HG03439 (cell line): Measurements from ENCODE around the gene BBS7.

Experiments
- ATAC-seq: cut with Tn5 transposase; IDR thresholded peaks from one replicate; pipeline ENCODE4 v1.9.1; 2021; ENCODE audit warnings: mild to moderate bottlenecking, moderate library complexity; ENCODE audit not compliant: unreplicated experiment

Gene BBS7

DNA sequence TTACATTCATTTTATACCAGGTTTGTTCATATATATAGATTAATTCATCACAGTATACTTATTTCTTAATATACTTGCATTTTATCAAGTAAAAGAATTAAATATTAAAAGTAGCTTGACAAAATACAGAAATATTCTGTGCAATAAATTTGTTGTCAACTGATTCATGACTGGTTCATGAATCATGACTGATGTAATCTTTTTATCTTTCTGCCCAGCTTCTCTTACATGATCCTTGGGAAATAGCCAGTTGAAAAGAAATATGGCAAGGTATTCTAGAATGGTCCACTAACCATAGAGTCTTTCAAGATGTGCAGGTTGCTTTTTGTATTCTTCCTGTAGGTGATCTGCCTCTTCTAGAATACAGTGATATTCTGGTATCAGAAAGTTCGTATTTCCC, 42.4 kb downstream of the BBS7 start:
- no peak for ATAC-seq

DNA sequence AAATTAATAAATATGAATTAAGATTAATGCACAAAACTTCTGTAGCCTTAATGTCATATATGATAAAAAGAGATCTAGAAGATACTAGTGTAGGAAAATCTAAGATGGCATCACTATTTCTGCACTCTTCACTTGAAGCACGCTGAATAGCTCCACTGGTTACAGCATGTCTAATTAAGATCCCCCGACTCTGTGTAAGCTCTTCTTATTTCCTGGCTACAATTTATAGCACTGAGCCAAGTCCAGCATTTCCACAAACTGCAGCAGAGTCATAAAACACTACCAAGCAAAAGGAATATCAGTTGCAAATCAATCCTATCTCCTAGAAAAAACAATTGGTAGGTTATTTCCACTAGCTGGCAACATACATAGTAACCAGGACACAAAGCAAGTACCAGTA, 45.3 kb downstream of the BBS7 start:
- no peak for ATAC-seq

DNA sequence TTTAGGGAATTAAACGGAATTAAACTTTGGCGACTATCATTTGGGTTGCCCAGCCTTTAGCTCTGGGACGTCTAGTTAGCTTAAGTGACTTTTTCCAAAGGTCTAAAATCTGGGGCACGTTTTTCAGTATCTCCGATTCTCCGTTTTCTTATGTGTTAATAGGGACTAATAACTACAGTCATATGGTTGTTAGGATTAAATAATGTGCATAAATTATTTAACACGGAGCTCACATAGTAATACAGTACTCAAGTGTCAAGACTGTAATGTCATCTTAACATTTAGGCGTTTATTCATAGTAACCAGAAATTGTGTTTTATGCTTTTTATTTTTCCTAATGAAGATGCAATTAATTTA, 46.1 kb downstream of the BBS7 start:
- no peak for ATAC-seq

DNA sequence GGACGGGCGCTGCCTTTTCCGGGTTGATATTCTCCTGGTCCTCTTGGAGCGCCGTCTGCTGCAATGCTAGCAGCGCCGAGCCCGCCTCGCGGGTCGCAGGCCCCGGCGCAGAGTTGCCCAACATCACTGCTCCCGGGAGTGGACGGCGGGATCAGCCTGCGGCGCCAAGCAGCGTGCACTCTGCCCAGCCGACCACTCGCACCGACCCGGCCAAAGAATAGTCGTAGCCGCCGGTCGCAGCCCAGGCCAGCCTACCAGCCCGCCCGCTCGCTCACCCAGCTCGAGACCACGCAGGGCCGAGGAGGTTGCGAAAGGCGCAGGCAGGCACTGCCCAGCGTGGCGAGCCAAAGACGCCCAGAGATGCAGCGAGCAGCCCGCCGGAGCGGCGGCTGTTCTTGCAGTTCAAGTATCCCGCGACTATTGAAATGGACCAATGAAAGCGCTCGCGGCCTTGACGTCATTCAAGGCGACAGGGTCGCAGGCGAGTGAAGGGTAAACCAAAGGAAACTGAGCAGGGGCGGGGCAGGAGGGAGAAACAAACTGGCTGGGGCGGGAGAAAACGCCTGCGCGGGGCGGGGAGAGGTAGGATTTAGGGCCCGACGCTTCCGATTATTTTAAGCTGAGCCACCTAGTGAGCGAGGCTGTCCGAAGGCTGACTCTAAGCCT, 46.6 kb downstream of the BBS7 start, which contains the start of gene CCNA2:
TSS of gene CCNA2 (minus strand) at position 379 of the 666 bp plus-strand sequence. CDS start at position 124, 255 bp downstream.
- peak; percentile 95 for ATAC-seq

DNA sequence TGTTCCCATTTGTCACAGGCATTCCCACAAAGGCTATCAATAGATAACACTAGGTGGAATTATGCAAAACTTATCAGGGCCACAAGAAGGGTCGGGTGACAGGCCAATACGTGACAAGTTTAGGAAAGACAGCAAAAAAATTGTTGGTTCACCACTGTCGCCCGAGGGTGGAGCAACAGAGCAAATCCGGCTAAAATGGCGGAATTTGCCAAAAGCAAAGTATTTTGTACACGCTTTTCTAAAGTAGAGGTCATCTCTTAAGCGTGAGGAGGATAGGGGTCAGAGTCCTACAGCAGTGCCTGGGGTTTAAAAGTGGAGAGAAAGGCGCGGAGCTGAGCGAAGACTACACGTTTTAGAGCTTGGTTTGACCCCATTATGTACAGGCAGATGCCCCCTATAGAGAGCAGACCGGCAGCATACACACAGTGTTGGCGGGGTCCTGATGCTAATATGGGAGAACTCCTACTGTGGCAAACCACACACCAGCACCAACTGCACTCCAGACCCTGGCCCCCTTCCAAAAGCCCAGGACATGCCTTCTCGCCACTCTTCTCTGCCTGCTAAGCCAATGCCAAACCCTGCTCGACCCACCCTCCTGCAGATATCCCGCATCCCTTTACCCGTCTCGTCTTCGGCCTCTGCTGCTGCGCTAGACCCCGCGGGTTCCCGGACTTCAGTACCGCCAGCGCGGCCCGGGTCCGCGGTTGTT, 47.3 kb downstream of the BBS7 start:
- ATAC-seq, result peak; percentile 39

DNA sequence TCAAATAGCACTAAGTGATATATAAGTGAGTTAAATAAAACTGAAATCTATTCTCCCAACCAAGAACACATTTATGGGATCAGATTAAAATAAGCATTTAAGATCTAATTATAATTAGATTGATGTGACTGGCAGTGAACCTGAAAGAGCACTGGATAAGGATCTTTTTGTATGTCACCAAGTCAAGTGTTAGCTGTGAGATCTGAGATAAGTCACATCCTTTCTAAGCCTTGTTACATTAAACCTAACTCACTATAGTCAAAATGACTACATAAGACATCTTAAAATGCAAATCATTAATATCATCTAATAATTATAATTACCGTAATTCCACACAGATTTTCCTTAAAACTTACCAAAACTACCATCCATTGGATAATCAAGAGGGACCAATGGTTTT, 48.2 kb downstream of the BBS7 start:
- ATAC-seq, result no peak

DNA sequence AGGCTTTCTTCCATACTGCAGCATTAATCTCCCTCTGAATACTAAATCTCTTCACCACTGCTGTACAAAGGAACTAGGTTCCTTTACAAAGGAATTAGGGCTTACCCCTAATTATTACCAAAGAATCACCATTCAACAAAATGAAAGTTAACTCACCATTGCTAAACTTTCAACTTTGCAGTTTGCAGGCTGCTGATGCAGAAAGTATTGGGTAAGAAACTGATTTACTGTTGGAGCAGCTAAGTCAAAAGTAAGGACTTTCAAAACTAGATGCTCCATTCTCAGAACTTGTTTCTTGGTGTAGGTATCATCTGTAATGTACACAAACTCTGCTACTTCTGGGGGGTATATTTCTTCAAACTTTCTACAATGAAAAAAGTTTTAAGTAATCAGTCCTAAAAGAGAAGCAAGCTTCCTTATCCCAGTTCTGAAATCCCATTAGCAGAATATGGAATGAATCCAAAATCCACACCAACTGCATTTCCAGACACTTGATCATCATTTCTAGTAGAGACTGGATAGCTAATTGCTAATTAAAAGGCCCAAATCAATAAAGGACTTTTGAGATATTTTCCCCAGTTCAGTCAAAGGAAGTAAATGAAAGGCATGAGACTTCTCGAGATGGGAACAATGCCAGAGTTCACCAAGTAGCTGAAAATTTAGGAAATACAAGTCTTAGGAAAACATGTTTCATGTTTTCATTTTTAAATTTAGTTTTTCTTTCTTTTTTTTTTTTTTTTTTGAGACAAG, 50.9 kb downstream of the BBS7 start:
- no peak for ATAC-seq

DNA sequence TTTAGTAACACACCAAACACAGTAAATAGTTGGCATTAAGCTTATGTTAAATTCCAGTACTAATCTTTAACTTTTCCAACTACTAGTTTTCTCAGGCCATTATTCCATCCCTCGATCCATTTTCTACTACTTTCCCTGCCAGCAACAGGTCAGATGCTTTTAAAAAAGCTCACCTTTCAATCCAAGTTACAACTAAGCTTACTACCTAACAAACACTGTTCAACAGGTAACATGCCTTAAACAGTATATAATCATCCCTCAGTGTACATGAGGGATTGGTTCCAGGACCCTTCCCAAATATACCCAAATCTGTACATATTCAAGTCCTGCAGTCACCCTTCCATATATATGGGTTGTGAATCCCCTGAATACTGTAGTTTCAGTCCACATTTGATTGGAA, 52.1 kb downstream of the BBS7 start:
- no peak for ATAC-seq

DNA sequence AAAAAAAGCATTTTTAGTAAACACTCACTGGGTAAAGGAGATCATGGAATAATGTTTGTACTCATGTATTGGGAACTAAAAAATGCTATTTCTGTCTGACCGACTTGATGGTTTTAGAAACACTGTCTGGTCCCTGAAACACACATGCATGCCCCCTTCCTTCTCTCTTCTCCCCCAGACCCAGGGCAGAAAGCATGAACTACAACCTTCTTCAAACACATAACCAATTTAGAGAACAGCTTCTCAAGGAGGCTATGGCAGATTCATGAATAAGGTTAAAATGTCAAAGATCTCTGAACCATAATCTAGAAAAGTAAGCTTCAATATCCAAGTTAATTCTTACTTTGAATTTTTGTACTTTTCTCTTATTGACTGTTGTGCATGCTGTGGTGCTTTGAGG, 52.6 kb downstream of the BBS7 start:
- ATAC-seq, result no peak

DNA sequence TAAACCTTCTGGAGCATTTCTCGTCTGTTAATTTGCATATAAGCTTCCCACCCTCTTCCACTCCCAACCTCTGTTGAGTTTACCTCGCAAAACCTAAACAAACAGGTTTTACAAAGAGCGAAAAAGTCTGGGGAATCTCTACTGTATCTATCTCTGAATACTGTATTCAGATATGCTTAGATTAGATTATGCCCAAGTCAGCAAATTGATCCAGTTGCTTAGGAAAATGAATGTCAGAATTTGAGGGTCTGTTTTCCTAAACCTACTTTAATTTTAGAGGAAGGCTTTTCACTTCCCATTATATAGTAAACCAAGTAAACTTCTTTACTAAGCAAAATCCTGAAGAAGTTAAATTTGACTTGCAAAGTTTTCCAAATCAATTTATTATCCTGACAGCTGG, 53.3 kb downstream of the BBS7 start:
- ATAC-seq, result no peak

DNA sequence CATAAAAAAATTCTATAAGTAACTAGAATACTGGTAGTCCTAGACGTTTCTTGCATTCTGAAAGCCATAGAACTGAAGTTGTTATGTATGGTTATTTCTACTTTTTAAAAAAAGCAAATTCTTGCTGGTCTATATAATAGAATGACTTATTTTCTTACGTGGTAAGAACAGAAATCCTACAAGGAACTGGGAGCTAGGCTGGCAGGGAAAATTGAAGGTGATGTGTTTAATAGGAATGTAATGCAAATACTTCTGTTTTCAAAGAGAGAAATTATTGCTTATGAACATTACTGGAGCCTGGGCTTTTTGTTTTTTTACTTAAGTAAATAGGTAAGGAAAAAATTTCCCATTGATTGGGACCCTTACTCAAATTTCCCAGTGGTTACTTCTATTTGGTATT, 55.5 kb downstream of the BBS7 start:
- ATAC-seq, result no peak

DNA sequence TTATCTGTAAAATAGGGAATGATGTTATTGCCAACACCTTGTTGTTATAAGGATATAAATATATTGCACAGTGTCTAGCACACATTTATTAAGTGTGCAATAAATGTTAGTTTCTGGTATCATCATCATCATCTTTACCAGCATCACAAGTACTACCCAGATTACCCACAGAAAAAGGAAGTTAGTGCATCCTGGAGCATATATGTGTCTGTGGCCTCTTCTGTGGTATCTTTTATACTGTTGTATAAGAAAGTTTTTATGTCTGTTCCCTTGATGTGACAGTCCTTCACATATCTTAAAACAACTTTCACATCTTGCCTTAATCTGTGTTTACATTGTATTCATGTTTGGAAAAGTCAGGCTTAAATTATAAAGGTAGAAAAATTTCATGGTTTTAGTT, 59.2 kb downstream of the BBS7 start:
- no peak for ATAC-seq

DNA sequence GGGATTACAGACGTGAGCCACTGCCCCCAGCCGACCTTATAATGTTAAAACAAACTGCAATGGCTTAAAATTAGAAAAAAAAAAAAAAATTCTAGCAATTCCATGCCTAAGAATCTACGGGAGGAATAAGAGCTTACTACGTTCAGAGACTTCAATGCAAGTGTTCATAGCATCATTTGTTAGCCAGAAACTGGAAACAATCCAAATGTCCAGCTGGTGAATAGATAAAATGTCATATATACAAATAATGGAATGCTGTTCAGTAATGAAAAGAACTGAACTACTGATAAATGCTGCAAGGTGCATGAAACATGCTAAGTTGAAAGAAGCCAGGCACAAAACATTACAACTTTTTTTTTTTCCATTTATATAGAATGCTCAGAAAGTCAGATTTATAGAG, 63.9 kb downstream of the BBS7 start:
- no peak for ATAC-seq

DNA sequence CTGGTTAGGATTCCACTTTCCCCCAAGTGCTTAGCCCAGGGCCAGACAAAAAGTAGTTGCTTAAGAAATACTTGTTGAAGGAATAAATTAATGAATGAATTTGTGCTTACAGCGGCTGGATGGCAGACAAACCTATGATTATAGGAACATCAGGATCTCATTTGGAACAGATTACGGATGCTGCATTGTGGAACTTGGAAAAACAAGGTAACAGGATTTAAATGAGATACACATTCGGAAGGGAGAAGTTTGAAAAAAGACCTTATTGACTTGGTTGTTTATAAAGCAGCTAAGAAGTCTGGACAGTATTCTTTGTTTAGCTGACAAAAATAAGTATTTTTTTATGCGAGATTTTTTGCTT, 68.6 kb downstream of the BBS7 start:
- ATAC-seq, result no peak

DNA sequence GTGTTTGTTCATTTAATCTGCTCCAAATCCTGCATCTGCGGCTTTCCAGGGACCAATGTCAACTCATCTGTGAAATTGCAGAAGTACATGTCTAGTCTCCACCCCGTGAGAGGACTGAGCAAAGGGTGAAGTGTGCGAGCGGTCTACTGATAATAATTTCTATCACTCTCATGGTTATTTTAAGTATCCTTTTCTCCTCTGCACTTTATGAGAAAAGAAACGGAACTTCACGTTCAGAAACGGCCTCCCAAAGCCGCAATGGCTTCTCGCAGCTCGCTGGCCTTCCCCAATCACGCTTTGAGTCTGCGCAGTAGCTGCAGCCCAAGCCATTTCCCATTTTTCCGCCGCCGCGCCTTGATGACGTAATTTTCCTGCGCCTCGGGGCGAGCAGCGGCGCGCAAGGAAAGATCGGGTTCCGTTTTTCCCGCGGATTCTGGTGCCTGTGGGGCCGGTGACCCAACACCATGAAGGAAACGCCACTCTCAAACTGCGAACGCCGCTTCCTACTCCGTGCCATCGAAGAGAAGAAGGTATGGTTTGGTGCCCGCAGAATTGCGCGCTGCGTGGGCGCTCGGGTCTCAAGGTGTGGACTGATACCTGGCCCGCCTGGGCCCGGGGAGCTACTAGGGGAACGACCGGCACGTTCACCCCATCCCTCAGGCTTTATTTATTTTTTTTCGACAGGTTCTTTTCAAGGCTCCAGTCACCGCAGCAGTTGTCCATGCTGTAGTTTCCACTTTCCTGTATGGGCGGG, 69.1 kb downstream of the BBS7 start, which contains the start of gene EXOSC9:
TSS of gene EXOSC9 (plus strand) at position 363 of the 754 bp plus-strand sequence. CDS start at position 465, 102 bp downstream.
- ATAC-seq, result peak; percentile 77

DNA sequence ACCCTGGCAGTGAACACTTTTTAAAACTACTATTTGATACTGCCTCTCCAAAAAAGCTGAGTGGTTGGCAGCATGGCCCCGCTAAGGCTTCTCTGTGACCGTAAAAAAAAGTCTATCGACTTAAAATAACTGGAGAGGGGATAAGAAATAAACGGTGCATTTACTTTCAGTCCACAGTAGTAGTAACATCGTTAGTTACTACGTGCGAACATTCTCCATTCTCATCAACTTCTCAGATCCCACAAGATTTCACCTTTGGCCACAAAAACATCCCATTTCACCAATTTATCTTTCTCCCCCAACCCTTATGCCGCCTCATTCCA, 69.7 kb downstream of the BBS7 start:
- peak; percentile 12 for ATAC-seq

DNA sequence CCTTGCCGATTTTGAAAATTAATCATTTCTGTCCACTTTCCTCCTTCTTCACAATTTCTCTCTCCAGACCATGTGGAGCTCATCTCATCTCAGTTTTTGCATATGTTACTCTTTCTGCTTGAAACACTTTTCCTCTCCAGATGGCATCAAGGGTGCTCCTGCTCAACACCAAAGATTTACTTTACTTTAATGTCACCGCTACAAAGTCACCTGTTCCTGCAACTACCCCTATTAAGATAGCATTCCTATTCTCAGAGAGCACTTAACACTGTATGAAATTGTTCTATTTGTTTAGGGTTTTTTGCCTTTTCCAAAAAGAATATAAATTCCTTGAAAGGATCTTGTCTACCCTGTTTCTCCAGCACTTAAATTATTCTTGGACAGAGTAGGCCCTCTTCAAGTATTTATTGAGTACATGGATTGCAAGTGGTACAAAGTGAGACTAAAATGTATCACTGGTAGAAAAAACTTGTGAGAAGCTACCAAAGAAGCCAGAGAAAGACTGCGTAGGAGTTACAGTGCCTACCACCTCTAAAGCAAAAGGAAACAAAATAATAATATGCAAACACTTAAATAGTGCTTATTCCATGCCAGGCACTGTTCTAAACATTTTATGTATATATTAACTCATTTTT, 70.3 kb downstream of the BBS7 start:
- no peak for ATAC-seq

DNA sequence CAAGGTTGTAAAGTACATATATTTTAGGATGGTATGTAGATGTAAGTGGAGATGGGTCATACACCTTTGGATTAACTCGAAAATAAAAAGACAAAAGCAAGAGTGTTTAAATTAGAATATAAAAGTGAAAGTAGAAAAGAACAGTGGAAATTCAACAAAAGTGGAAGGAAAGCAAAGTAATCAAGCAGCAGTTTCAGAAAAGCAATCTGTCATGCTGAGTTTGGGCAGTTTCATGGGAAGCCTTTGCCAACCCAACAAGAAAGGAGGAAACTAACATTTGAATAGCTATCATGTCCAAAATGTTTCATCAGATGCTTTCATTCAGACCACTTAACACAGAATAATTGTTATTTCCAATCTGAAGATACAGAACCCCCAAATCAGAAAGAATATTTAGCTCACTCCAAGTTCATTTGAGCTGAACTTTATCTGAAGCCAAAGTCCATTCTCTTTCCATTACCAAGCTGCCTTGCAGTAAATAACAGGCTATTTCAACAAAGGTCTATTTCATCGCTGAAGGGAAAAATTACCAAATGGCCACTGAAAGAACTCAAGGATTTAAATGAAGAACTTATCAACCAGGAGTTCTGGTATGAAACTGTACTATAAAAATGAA, 71.0 kb downstream of the BBS7 start:
- ATAC-seq, result no peak

DNA sequence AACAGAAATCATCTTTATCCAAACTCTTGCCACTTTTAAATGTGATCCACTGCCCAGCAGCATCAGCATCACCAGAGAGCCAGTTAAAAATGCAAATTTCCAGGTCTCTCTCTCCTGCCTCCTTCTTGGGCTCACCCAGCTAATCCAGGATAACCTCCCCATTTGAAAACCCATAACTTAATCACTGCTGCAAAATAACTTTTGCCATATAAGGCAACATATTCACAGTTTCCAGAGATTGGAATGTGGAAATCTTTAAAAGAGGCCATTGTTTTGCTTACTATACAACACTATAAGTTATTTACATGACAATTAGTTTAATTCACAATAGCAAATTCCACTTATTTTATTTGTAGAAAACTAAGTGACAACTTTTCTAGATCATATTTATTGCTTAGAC, 74.0 kb downstream of the BBS7 start:
- ATAC-seq, result no peak

DNA sequence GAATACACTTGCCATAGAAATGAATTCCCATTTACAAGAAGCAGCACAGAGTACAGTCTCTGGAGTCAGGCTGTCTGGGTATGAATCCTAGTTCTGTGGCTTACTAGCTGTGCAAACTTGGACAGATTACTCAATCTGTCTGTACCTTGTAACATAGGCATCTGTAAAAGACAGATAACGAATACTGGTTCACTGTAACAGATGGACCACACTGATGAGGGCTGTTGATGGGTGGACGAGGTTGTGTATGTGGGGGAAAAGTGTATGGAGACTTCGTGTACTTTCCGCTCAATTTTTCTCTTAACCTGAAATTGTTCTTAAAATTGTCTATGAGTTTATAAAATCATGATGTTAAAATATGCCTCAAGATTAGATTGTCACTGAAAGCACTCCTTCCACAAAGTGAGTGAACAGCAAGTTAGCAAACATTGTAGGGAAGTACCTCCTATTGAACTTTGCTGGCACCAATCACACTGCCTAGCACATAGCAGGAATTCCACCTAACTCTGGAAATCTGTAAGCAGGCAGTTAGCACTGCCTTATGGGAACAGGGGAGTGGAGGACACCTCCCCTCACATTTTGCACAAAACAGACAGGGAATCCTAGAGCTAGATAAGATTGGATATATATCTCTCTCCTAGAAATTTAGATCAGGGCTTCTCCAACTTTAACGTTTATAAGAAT, 75.6 kb downstream of the BBS7 start:
- ATAC-seq, result no peak
